Endothelial cell of umbilical vein (primary cell): Measurements from ENCODE around the gene PLEKHG4. TPM values are rescaled to one million over a fixed set of nuclear protein-coding genes. Genes with fewer than 3 reads are reported as not detected.

Source experiments
- BruUV-seq: library from RNA; stranded (reverse); fragments of 400-500 nt; replicated peaks from 2 replicates; lab custom pipeline; 2021; lab: Mats Ljungman, UMichigan
- CTCF ChIA-PET: fragments of 300-600, 350-600 bp; sonication (Branson Sonifier 250); formaldehyde crosslinking; loops from one replicate; lab custom pipeline; 2021; ENCODE audit warnings: antibody characterized with exemption, inconsistent platforms; lab: Charles Lee
- POLR2A ChIA-PET: fragments of 300-600, 350-600 bp; sonication (Branson Sonifier 250); formaldehyde crosslinking; loops from one replicate; lab custom pipeline; 2021; ENCODE audit warnings: antibody characterized with exemption, inconsistent platforms; lab: Charles Lee
- DNase-seq: peaks from one replicate; pipeline ENCODE4 v3.0.0-alpha.2; 2011; ENCODE audit warnings: low read depth, low spot score
- FAIRE-seq: peaks from 2 replicates; lab custom pipeline; 2011; peaks lifted over from hg19 to GRCh38; lab: Jason Lieb, UNC
- H2AFZ ChIP-seq: 2 replicates; pipeline ENCODE4 v1.6.0; 2012; ENCODE audit warnings: low read depth, low read length, control low read depth, inconsistent platforms
- H3K27ac ChIP-seq: 2 replicates; pipeline ENCODE4 v1.5.1; 2011; ENCODE audit warnings: low read depth, mild to moderate bottlenecking, control low read depth, low read length, moderate library complexity; ENCODE audit not compliant: insufficient read depth
- H3K27me3 ChIP-seq, 2 experiments: 2 replicates each; pipeline versions ENCODE4 v1.6.0 to v1.6.1; 2011; ENCODE audit warnings: low read length in 2 of 2, mixed read lengths in 1 of 2; ENCODE audit not compliant: control insufficient read depth in 2 of 2, insufficient read depth in 2 of 2
- H3K36me3 ChIP-seq, 2 experiments: 2 replicates in 1 of 2; 3 replicates in 1 of 2; pipeline ENCODE4 v1.5.1; 2011; ENCODE audit warnings: low read length in 2 of 2, mild to moderate bottlenecking in 1 of 2, moderate library complexity in 1 of 2; ENCODE audit not compliant: control insufficient read depth in 2 of 2, insufficient read depth in 2 of 2; ENCODE audit errors: extremely low read depth in 1 of 2
- H3K4me1 ChIP-seq: 3 replicates; pipeline ENCODE4 v1.5.1; 2011; ENCODE audit warnings: mild to moderate bottlenecking, low read length; ENCODE audit not compliant: control insufficient read depth, insufficient read depth; ENCODE audit errors: extremely low read depth
- H3K4me2 ChIP-seq: 2 replicates; pipeline ENCODE4 v1.6.1; 2011; ENCODE audit warnings: low read length, control low read depth, mixed read lengths; ENCODE audit not compliant: insufficient read depth
- H3K4me3 ChIP-seq, 3 experiments: fragments of 200-600 bp in 1 of 3; sonication (generic), shearing (Covaris generic) in 1 of 3; replicated peaks in 1 of 3; 2 replicates each; pipeline ENCODE4 v1.5.1; 2011 to 2016; ENCODE audit warnings: control low read depth in 3 of 3, low read length in 3 of 3, mild to moderate bottlenecking in 2 of 3, inconsistent platforms in 1 of 3, low read depth in 1 of 3, moderate library complexity in 1 of 3; ENCODE audit not compliant: insufficient read depth in 1 of 3
- H3K79me2 ChIP-seq: 2 replicates; pipeline ENCODE4 v1.6.0; 2012; ENCODE audit warnings: low read length, inconsistent platforms; ENCODE audit not compliant: control insufficient read depth, insufficient read depth
- H3K9ac ChIP-seq: replicated peaks from 2 replicates; pipeline ENCODE3; 2011; ENCODE audit warnings: low read length, control low read depth; ENCODE audit not compliant: insufficient read depth; ENCODE audit errors: extremely low read depth
- H3K9me1 ChIP-seq: replicated peaks from 3 replicates; pipeline ENCODE4 v1.6.0; 2011; ENCODE audit warnings: mild to moderate bottlenecking, low read length; ENCODE audit not compliant: control insufficient read depth, insufficient read depth; ENCODE audit errors: extremely low read depth
- H3K9me3 ChIP-seq: replicated peaks from 2 replicates; pipeline ENCODE4 v1.5.1; 2012; ENCODE audit warnings: low read length, inconsistent platforms; ENCODE audit not compliant: control insufficient read depth, insufficient read depth
- H4K20me1 ChIP-seq: replicated peaks from 2 replicates; pipeline ENCODE3; 2011; ENCODE audit warnings: mild to moderate bottlenecking, low read length; ENCODE audit not compliant: control insufficient read depth, insufficient read depth; ENCODE audit errors: extremely low read depth
- CTCF ChIP-seq, 2 donors: IDR thresholded peaks; 1 replicate in 1 of 2; 2 replicates in 1 of 2; pipeline ENCODE4 v1.5.1; 2011; ENCODE audit warnings: low read length in 2 of 2, mild to moderate bottlenecking in 2 of 2, moderate library complexity in 2 of 2, control low read depth in 1 of 2, inconsistent platforms in 1 of 2, low read depth in 1 of 2; ENCODE audit not compliant: insufficient read depth in 1 of 2; ENCODE audit errors: extremely low read depth in 1 of 2
- EZH2 ChIP-seq: IDR thresholded peaks from 2 replicates; pipeline ENCODE4 v1.6.1; 2012; ENCODE audit warnings: borderline replicate concordance, low read depth, mild to moderate bottlenecking, moderate library complexity, low read length, inconsistent platforms; ENCODE audit not compliant: severe bottlenecking
- FOS ChIP-seq: IDR thresholded peaks from 2 replicates; pipeline ENCODE4 v1.6.1; 2011; ENCODE audit warnings: mild to moderate bottlenecking, low read length, moderate library complexity, borderline replicate concordance; ENCODE audit not compliant: insufficient read depth
- GATA2 ChIP-seq: IDR thresholded peaks from 2 replicates; pipeline ENCODE4 v1.7.0; 2011; ENCODE audit warnings: low read depth, mild to moderate bottlenecking, moderate library complexity, mixed read lengths, low read length; ENCODE audit not compliant: insufficient read length, insufficient read depth
- JUN ChIP-seq: IDR thresholded peaks from 2 replicates; pipeline ENCODE4 v1.6.1; 2011; ENCODE audit warnings: borderline replicate concordance, low read depth; ENCODE audit not compliant: insufficient read length, insufficient read depth
- MAX ChIP-seq: IDR thresholded peaks from 2 replicates; pipeline ENCODE4 v1.6.1; 2011; ENCODE audit not compliant: insufficient read depth, insufficient read length
- MYC ChIP-seq: IDR thresholded peaks from one replicate; pipeline ENCODE4 v1.6.1; 2011; ENCODE audit warnings: mild to moderate bottlenecking, low read depth, low read length
- POLR2A ChIP-seq: IDR thresholded peaks from 2 replicates; pipeline ENCODE4 v1.6.1; 2012; ENCODE audit warnings: low read depth, mild to moderate bottlenecking, control low read depth, low read length
- POLR2AphosphoS5 ChIP-seq: IDR thresholded peaks from 2 replicates; pipeline ENCODE4 v1.6.1; 2012; ENCODE audit warnings: low read depth, mild to moderate bottlenecking, control low read depth, low read length, moderate library complexity; ENCODE audit not compliant: insufficient read depth
- dilution Hi-C: fragments of 300-500 bp; cut with MboI; formaldehyde crosslinking; loops from one replicate; pipeline ENCODE4 v1.15.0; 2019; ENCODE audit warnings: low sequenced_read_pairs; ENCODE audit not compliant: extremely low pct_ligation_motif_present
- intact Hi-C: fragments of 100-400 bp; cut with micrococcal nuclease; formaldehyde crosslinking; loops from one replicate; pipeline ENCODE4 v1.10.0; 2022
- polyA plus RNA-seq, 4 experiments: library from polyadenylated mRNA; depleted of rRNA in 3 of 4; stranded (reverse) in 3 of 4; unstranded in 1 of 4; fragments of >200 nt; gene quantifications; 2 replicates each; pipeline versions ENCODE4 v1.2.1 to v1.2.3, GENCODE V29; 2011 to 2012; ENCODE audit warnings: missing spikeins in 1 of 4
- total RNA-seq: library from RNA; stranded (reverse); gene quantifications from 2 replicates; pipeline ENCODE4 v1.2.3, GENCODE V29; 2021

Gene PLEKHG4
- total and polyA plus RNA-seq, 2 donors (not counting 3 experiments of a cell fraction or from before 2014, with no cell fraction given): 26.6 to 34.8 TPM

GRCh38 chr16:67312719-67313118, 33.4 kb downstream of the PLEKHG4 start:
- intact Hi-C loops (loop anchor here (10.0 kb wide), 1 partner anchor 592 kb away; no protein-coding TSS in a partner anchor), dilution Hi-C loops (no loop called here)
- no peak for DNase-seq
- TF ChIP-seq MAX: no peak
- TF ChIP-seq POLR2AphosphoS5: no peak
- no peak for TF ChIP-seq EZH2
- TF ChIP-seq GATA2: no peak
- no peak for TF ChIP-seq POLR2A
- no peak for TF ChIP-seq CTCF (IDR thresholded peaks at IDR 0.05; ENCODE audit: extremely low read depth in 1 of 2, insufficient read depth in 1 of 2, low read depth in 1 of 2, low read length in 2 of 2)
- no peak for TF ChIP-seq FOS
- no peak for TF ChIP-seq MYC
- TF ChIP-seq JUN: no peak
- Histone ChIP-seq H3K36me3 (no peaks in the 10 kb centered on the region), H3K4me3 (no peak overlapping the region), H3K4me1 (peaks cover 12% of the 10 kb centered on the region), H3K9ac (no peak overlapping the region), H3K9me1 (no peaks in the 10 kb centered on the region), H3K27me3 (no peaks in the 10 kb centered on the region), H3K27ac (peak overlapping the region; percentile 72), H2AFZ (peak overlapping the region; percentile 2), H3K4me2 (no peak overlapping the region), H3K79me2 (no peaks in the 10 kb centered on the region), H3K9me3 (no peaks in the 10 kb centered on the region), H4K20me1 (no peaks in the 10 kb centered on the region)
- no peak for FAIRE-seq
- no TSS peak for BruUV-seq
- POLR2A ChIA-PET: no interaction called here
- CTCF ChIA-PET: interaction anchor here (0.7 to 2.2 kb wide), 2 partner anchors 14 to 25 kb away, joined by 3 to 14 read pairs; partner anchors contain the start of genes KCTD19 and LRRC36
